ENCODE measurements around the gene ITGB1.

Gene ITGB1

GRCh38 chr10:32948451-32948850, 9.6 kb downstream of the ITGB1 start:
- Histone ChIP-seq H3K36me3 (ENCODE audit: insufficient read depth) (no peaks in the 10 kb centered on the region), H3K27me3 (ENCODE audit: insufficient read depth, low read depth) (no peaks in the 10 kb centered on the region), H3K9ac (no peak overlapping the region), H3K4me3 (IDR thresholded peaks at IDR 0.05; ENCODE audit: insufficient read depth, low read depth, low read length) (no peak overlapping the region), H3K4me1 (ENCODE audit: low read depth, poor library complexity, severe bottlenecking) (peaks cover 20% of the 10 kb centered on the region), H3K4me2 (no peak overlapping the region), H3K27ac (no peak overlapping the region), H3K79me2 (ENCODE audit: insufficient read depth, low read depth) (peaks cover 35% of the 10 kb centered on the region), H4K20me1 (ENCODE audit: insufficient read depth) (no peaks in the 10 kb centered on the region), H2AFZ (ENCODE audit: low read depth) (no peak overlapping the region)
- TF ChIP-seq CTCF (conservative IDR thresholded peaks at IDR 0.05; ENCODE audit: low read depth, low read length), result no peak

GRCh38 chr10:32947586-32947985, 10.4 kb downstream of the ITGB1 start:
- H3K79me2 ChIP-seq (ENCODE audit: insufficient read depth, low read depth), result peaks cover 28% of the 10 kb centered on the region
- no peaks in the 10 kb centered on the region for H4K20me1 ChIP-seq (ENCODE audit: insufficient read depth)
- TF ChIP-seq CTCF (conservative IDR thresholded peaks at IDR 0.05; ENCODE audit: low read depth, low read length), result no peak
- no peaks in the 10 kb centered on the region for H3K27me3 ChIP-seq (ENCODE audit: insufficient read depth, low read depth)
- peaks cover 20% of the 10 kb centered on the region for H3K4me1 ChIP-seq (ENCODE audit: low read depth, poor library complexity, severe bottlenecking)
- H2AFZ ChIP-seq (ENCODE audit: low read depth), result no peak overlapping the region
- no peaks in the 10 kb centered on the region for H3K36me3 ChIP-seq (ENCODE audit: insufficient read depth)
- H3K4me3 ChIP-seq (IDR thresholded peaks at IDR 0.05; ENCODE audit: insufficient read depth, low read depth, low read length), result no peak overlapping the region
- H3K4me2 ChIP-seq, result no peak overlapping the region
- no peak overlapping the region for H3K27ac ChIP-seq
- H3K9ac ChIP-seq, result no peak overlapping the region

GRCh38 chr10:32946108-32946507, 11.9 kb downstream of the ITGB1 start:
- no peak for TF ChIP-seq CTCF (conservative IDR thresholded peaks at IDR 0.05; ENCODE audit: low read depth, low read length)
- Histone ChIP-seq H3K79me2 (ENCODE audit: insufficient read depth, low read depth) (peaks cover 21% of the 10 kb centered on the region), H3K4me3 (IDR thresholded peaks at IDR 0.05; ENCODE audit: insufficient read depth, low read depth, low read length) (no peak overlapping the region), H3K4me2 (no peak overlapping the region), H3K36me3 (ENCODE audit: insufficient read depth) (no peaks in the 10 kb centered on the region), H3K27ac (no peak overlapping the region), H2AFZ (ENCODE audit: low read depth) (no peak overlapping the region), H3K4me1 (ENCODE audit: low read depth, poor library complexity, severe bottlenecking) (peaks cover 20% of the 10 kb centered on the region), H3K27me3 (ENCODE audit: insufficient read depth, low read depth) (no peaks in the 10 kb centered on the region), H4K20me1 (ENCODE audit: insufficient read depth) (no peaks in the 10 kb centered on the region), H3K9ac (no peak overlapping the region)

- Histone ChIP-seq H3K27me3 (ENCODE audit: insufficient read depth, low read depth) (no peaks in the 10 kb centered on the region), H2AFZ (ENCODE audit: low read depth) (no peak overlapping the region), H3K27ac (no peak overlapping the region), H3K36me3 (ENCODE audit: insufficient read depth) (no peaks in the 10 kb centered on the region), H3K4me1 (ENCODE audit: low read depth, poor library complexity, severe bottlenecking) (peaks cover 10% of the 10 kb centered on the region), H3K9ac (no peak overlapping the region), H3K4me2 (no peak overlapping the region), H3K79me2 (ENCODE audit: insufficient read depth, low read depth) (peaks cover 20% of the 10 kb centered on the region), H4K20me1 (ENCODE audit: insufficient read depth) (no peaks in the 10 kb centered on the region), H3K4me3 (IDR thresholded peaks at IDR 0.05; ENCODE audit: insufficient read depth, low read depth, low read length) (no peak overlapping the region)
- no peak for TF ChIP-seq CTCF (conservative IDR thresholded peaks at IDR 0.05; ENCODE audit: low read depth, low read length)
Observed at GRCh38 chr10:32943854-32944661, 14.0 kb downstream of the ITGB1 start.
